NOMO-1 treated with dmso at 0.1 percent for 144 hours (cell line): Measurements from ENCODE around the gene TTC32.

Experiments
- DNase-seq: peaks from one replicate; lab custom pipeline; 2025; ENCODE audit not compliant: unreplicated experiment; lab: John Stamatoyannopoulos, UW

Gene TTC32

DNA sequence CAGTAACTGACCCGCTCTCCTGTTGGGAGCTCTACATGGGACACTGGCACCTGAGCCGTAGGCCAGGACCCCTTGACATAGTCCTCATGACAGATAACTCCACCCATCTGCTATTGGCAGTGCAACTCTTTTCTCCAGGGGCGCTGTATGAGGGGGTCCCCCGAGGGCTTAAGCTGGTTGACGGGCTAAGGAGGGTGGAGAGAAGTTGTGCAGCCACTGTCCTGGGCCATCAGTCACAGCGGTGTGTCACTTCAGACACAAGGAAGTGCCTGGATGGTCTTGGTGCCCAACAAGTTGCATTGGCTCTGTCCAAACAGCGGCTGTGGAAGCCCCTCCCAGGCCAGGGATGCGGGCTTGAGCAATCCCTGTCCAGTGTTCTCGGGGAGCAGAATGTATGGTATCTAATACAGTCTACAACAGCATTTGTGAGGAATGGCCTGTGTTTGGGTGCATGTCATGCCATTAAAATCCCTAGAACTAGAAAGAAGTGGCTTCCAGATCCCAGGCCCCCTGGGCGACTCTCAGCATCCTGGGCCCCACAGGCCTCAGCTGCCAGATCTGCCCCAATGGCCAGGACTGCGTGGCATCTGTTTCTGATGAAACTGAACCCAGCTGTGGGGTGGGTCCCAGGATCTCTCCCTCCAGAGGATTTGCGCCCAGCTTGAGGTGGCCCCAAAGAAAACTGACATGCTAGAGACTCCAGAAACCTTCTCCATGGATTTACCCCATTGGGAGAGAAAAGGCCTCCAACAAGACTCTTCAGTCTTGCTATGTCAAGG, 23.3 kb downstream of the TTC32 start:
- no peak for DNase-seq

DNA sequence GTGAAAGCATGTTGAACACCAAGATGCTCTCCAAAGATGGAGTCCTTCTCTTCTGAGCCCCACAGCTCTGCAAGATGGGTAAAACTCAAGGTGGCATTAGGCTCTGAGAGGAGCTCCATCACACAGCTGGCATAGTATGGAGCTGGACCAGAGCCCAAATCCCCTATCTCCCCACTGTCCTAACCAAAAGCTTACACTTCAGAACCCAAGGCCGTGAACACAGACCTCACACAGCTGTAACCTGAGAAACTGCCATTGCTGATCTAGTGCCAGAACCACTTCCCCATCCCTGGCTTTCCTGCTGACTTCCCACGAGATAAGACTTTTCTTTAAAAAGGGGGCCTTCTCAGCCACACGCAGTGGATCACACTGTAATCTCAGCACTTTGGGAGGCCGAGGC, 25.0 kb downstream of the TTC32 start:
- no peak for DNase-seq

DNA sequence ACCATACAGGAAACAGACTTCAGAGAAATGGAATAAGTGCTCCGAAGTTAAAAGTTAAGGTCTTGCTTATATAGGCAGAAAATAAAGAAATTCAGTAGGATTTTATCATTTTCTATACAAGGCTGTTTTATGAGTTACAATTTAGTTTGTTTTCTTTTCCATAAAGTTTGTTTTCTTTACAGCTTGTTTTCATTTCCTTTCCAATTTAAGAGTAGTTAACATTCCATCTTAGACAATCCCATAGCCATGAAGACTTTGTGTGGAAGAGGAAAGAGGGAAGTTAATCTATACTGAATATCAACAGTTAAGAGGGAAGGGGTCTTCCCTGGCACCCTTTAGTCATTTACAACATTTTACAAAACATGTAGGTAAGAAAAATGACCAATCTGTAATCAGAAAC, 26.5 kb downstream of the TTC32 start:
- DNase-seq: no peak

DNA sequence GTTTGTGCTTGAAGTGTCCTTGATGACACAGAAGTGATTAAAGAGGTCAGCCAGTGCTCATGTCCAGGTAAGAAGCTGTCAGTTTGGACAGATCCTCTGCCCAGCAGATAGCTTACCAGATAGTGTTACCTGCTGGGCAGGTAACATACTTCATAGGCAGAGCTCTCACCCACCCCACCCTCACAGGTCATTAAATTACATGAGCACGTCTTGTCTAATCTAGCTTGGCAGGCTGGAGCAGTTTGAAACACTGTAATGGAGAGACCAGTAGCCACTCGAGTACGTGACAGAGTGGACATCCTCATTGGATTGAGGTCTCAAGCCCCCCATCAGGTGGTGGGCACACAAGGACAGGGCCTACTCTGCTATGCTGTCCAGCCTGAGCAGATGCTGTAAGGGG, 27.1 kb downstream of the TTC32 start:
- DNase-seq: no peak

DNA sequence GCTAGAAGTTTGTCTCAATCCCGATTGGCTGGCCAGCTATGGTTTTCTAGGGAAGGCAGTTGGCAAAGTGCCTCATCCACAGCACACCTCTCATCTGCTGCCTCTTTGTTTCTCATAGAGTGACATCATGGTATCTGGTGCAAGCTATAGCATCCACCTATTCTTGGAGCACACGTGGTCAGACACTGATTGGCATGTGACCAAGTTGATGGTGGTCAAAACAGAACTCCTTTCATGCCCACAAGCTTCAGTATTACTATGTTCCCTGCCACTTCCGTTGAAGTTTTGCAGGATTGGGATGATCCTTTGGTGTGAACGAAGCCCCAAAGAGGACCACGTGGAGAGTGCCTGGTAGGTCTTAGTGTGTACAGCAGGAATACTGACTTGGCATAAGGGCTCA, 28.8 kb downstream of the TTC32 start:
- DNase-seq: no peak

DNA sequence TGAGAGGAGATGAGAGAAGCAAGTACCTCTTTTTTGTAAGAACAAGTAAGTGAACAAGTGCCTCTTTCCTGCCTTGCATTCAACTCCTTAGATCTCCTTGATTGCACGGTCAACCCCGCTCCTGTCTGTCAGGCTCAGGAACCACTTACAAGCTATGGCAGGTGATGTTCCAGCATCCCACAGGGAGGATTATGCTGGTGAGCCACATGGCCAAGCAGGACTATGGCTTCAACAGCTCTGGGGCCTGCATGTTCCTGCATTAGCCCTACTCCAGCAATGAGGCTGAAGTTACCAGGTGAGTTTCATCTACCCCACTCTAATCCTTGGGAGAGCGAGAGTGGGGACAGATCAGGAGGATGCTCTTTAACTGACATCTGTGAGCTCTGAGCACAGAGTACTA, 29.5 kb downstream of the TTC32 start:
- DNase-seq: no peak

DNA sequence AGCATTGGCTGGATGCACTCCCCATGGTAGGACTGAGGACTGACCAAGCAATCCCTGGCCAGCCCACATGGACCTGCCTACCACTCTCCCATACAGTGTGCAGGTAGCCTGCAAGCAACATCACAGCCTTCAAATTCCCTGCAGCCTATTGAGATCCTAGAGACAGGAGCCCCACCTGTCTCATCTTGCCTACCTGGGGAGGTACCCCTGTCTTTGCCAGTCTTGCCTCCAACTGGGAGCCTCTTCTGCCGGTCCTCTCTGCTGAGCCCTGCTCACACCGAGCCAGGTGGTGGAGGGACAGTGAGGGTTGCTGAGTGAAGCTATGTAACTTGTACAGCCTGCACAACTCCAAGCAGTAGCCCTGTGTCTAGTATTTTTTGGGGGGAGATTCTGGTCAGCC, 29.9 kb downstream of the TTC32 start:
- no peak for DNase-seq

DNA sequence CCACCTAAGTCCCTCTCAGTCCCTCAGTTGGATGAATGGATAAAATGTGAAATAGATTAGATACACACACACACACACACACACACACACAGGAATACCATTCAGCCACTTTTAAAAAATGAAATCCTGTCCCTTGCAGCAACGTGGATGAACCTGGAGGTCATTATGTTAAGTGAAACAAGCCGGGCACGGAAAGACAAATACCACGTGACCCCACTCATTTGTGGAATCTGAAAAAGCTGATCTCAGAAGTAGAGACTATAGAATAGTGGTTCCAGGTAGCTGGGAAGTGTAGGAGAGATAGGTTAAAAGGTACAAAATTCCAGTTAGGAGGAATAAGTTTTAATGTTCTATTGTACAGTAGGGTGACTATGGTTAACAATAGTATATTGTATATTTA, 31.0 kb downstream of the TTC32 start:
- no peak for DNase-seq

DNA sequence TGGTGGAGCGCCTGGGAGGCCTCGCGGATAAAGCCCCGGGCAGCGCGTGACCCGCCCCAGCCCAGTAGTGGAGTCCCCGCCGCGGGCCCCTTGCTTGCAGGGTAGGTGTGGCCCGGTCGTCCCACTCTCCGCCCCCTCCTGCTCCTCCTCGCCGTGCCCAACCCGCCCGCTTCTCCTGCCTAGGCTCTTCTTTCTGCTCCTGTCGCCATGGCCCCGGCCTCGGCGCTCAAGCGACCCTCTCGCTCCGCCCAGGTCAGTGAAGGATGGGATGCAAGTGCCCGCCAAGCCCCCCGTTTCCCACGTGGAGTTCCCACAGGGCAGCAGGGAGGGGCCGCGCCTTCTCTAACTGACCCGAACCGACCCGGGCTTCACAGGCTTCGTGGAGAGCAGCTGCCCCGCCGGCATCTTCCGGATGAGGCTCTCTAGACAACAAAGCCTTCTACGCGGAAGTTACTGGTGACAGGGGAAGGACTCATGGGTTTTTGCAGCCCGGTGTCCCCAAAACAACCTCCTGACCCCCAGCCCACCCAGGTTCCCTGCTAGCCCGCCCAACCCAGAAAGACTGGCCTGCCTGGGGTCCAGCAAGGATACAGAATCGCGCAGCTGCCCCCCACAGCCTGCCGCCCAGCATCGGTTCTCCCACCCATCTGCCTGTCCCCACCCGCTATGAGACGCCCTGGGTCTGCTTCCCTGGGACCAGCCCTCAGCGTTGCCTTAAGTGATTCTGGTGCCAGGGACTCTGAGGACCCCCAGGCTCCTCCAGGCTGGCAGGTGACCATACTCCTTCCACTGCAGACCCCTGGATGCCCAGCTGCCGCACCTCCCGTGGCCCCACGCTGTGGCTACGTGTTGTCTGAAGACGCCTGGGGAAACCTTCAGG, 32.8 kb downstream of the TTC32 start:
- DNase-seq: peak; percentile 76

DNA sequence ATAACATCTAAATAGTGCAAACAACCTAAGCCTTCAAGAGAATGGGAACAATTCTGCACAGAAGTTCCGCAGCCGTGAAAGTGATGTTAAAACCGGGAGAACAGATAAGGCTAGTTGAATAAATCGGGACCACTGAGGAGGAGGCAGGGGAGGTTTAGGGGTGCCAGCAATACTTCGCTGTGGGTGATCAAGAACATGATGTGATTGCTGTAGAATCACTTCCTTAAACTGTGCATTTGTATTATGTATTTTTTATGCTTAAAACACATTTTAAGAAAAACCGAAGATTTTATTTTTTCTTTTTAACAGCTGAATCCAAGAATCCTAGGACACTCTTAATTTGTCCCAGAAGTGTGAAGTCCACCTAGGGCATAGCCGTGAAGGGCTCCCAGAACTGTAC, 33.6 kb downstream of the TTC32 start:
- DNase-seq: no peak

DNA sequence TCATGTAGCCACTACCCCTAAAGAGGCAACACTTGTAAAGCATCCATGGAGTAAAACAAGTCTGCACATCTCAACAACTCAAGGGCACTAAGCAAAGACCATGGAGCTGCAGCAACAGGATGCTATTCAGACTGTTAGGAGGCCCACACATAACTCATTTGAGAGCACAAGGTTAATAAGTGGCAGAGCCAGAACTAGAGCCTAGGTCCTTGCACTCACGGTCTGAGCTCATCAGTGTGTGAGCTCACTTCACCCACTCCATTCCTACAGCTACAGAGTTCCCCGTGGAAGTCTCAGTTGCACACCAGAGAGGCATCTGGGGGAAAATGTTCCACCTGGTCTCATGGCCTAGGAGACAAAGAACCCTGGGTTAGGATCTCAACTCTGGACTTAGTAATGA, 35.0 kb downstream of the TTC32 start:
- DNase-seq: no peak

DNA sequence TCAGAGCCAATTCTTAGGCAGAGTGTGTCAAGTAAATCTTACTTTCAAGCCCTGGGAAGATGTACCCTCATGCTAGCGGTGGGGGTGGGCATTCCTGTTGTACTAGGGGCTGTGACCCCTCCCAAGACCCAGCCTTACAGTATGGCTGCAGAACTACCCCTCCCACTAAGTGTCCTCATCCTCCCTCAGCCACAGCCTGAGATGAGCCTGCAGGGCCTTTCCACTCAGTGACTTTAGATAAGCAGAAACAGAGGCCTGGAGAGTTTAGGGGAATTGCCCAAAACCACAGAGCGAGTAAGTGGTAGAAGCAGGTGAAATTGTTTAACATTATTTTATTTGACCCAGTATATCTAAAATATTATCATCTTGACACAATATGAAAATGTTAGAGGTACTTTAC, 36.6 kb downstream of the TTC32 start:
- DNase-seq: no peak

DNA sequence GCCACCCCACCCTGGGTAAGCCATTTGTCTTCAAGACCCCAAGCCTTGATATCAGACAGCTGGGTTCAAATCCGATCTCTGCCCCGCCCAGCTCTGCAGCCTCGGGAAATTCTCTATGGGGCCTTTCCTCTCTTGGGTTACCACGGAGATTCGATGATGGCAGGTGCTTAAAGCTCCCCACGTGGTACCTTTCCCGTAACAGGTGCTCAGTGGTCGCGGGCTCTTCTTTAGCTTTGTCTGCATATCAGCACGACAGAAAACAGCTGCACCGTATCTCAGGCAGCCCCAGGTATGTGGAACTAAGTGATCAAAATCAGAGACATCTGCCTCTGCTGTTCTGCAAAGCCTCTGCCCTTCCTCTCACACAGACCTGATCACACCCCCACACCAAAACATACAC, 37.4 kb downstream of the TTC32 start:
- no peak for DNase-seq

DNA sequence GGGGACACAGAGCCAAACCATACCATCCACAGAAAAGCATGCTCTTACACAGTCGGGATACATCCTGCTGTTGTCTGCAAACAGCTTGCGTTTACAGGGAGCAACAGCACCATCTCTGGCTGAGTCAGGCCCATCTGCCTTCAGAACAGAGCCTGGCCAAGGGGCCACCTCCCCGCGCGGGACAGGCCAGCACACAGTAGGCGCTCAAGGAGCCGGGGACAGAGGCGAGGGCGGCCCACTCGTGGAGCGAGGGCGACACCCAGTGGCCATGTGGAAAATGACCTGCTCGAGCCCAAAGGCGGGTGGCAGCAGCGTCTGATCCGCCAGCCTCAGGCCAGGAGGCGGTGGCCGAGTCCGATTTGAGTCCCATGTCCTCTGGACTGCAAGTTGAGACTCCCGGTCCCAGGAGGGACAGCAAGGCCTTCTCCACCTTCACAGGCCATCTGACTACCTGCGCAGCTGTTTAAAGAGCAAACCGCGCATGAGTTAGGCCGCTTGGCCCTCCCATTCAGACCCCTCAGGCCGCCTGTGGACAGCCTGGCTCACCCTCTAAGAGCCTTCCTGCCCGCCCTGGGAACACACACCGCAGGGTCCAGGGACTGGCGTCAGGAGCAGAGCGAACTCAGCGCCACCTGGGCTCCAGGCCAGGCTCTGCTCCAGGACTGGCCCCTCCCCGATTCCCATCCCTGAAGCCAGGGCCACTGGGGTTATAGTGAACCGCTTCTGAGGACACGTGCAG, 38.3 kb downstream of the TTC32 start:
- DNase-seq: peak; percentile 7

DNA sequence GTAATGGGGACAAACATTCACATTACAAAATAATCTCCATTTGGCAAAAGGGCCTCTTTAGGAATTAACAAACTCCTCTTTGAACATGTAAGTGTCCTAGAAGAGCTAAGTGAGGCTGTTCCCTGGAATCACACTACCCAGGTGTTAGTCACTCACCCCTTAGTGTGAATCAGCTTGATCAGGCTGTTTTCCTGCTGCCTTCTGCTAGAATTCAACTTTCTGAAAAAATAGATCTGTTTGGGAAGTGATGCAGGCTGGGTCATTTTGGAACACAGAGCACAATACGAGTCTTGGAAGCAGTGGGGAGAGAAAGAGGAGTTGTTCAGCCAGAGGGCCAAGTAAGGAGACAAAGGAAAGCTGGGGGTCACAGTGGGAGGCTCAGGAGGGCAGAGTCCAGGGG, 40.0 kb downstream of the TTC32 start:
- DNase-seq: no peak

DNA sequence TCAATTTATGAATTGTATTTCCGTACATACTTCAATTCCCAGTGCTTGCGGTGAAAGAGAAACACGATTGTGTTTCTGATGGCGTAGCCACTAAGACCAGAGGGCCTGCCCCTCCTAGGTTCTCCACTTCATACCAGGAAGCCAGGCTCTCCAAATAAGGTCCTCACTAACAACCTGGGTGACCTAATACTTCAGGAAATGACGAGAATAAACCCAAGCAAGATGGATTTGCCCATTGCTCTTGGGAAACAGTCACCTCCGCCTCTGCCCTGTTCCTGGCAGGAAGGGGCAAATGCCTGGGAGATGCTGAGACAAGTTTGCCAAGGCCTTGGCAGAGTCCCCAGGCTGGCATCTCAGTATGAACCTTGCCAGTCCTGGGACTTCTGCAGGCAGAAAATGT, 41.8 kb downstream of the TTC32 start:
- DNase-seq: no peak

DNA sequence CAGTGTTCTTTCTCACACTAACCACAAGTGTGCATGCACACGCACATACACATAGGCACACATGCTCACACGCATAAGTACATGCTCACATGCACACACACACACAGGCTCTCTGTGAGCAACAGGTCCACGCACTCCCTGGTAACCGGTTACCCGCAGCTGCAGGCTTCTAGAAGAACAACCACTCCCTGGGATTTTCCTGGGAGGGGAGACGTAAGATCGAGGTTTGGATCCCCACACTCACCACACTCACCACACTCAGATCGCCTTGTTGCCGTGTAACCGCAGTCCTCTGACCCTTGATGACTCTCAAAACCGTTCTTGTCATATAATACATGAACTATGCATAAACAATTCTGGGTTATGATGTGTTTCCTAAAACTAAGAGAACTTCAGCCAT, 42.2 kb downstream of the TTC32 start:
- DNase-seq: no peak

DNA sequence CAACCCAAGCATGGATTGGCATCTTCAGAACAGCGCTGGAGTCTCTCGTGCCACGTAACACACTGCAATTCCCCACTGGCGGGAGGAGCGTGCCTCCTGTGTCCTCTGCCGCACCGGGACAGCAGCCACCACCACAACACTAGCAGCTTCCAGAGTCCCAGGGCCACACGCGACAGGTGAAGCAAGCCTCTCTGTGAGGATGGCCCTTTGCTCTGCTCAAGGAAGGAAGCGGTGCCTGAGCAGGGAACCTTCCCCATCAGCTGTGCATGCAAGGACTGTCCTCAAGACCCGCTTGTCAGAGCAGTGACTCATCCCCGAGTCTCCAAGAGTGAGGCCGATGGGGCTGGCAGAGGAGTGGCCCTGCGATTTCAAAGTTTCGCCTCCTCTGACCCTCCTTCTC, 44.0 kb downstream of the TTC32 start:
- DNase-seq: no peak

DNA sequence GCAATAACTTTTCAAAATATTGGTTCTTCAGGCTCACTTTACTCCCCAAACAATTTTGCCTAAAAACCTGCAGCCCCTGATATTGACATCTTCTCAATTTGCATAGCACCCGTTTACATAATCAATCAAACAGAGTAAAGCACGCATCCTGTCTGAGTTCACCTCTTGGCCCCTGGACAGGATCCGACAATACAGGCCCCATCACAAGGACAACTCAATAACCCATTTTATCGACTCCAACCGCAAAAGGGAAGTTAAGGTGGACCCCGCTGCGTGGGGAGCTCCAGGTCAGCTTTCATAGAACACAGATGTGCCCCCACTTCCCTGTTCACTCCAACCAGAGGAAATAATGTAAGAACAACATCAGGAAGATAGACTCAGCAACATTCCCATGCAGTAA, 44.7 kb downstream of the TTC32 start:
- no peak for DNase-seq

DNA sequence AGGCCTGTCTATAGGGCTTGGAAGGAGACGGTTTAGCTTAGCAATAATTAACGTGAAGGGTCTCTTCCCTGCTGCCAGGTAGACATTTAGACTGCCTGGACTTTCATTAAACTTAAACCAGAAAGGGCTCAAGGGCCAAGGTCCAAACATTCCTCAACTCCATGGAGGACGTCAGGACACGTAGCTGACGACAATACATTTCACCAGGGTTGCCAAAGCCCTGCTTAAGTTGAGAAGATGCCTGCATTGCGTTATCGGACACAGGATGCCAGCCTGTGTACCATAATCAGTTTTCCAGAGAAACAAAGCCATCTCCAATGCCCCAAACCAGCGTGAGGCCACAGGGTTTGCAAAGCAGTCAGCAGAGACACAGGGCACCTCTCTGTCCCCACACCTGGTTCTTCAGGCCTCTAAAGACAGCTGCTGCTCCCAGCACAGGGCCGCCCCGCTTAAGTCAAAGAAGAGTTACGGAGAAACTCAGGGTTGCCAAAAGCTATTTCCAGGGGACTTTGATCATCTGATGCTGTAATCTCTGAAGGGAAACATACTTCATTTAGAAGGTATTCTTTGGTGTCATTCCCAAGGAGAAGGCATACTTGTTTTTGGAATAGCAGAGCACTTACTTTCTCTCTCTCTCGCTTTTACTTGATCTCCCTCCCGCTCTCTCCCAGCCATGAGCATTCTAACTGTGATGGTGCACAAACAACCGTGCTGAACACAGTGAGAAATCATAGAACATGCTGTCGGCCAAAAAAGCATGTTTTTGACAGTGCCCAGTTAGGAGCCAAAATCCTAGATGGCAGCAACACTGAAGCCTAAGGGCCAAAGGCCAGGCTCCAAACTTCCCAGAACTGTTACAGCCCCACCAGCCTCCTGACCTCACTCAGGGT, 46.0 kb downstream of the TTC32 start:
- no peak for DNase-seq
